K562 (cell line): ENCODE data around the gene EIF4G1. TPM values are rescaled to one million over a fixed set of nuclear protein-coding genes. Genes with fewer than 3 reads are reported as not detected.

Source experiments
- ATAC-seq: fragments of 200-7000 bp; cut with Tn5 transposase; 3 replicates; pipeline ENCODE4 v1.9.1; 2020; ENCODE audit warnings: moderate library complexity
- BruUV-seq: library from RNA; stranded (reverse); fragments of 400-500 nt; replicated peaks from 2 replicates; lab custom pipeline; 2021; lab: Mats Ljungman, UMichigan
- CTCF ChIA-PET: fragments of 300-600 bp; formaldehyde crosslinking; extraction: SDS; loops from one replicate; lab custom pipeline; 2021; ENCODE audit warnings: low intra/inter-chr PET ratio; lab: Yijun Ruan, JAX
- POLR2A ChIA-PET: fragments of 300-600, 350-650 bp; sonication (Branson Sonifier 250); formaldehyde crosslinking; extraction: SDS; loops from one replicate; lab custom pipeline; 2021; ENCODE audit warnings: antibody characterized with exemption, inconsistent platforms; lab: Yijun Ruan, JAX
- DNase-seq, 4 experiments: peaks; one replicate each; pipeline versions ENCODE4 v3.0.0 to v3.0.0-alpha.2; 2011 to 2018; ENCODE audit warnings: low spot score in 3 of 4, mixed read lengths in 3 of 4; ENCODE audit errors: extremely low read depth in 1 of 4
- FAIRE-seq: peaks from 2 replicates; lab custom pipeline; 2011; peaks lifted over from hg19 to GRCh38; lab: Jason Lieb, UNC
- H2AFZ ChIP-seq: 2 replicates; pipeline ENCODE4 v1.6.0; 2011; ENCODE audit warnings: low read depth, low read length, control low read depth, inconsistent platforms
- H3K27ac ChIP-seq: fragments of 200-600 bp; 3 replicates; pipeline ENCODE4 v1.8.0; 2011; ENCODE audit warnings: low read depth, mild to moderate bottlenecking, control low read depth, inconsistent platforms, low read length, moderate library complexity, mixed read lengths; ENCODE audit errors: extremely low read depth
- H3K27me3 ChIP-seq, 2 experiments: fragments of 300-600 bp in 1 of 2; 2 replicates in 1 of 2; 3 replicates in 1 of 2; pipeline versions ENCODE4 v1.6.0 to v1.8.0; 2011; ENCODE audit warnings: inconsistent platforms in 2 of 2, low read length in 2 of 2, mild to moderate bottlenecking in 1 of 2, mixed read lengths in 1 of 2, moderate library complexity in 1 of 2; ENCODE audit not compliant: control insufficient read depth in 2 of 2, insufficient read depth in 2 of 2
- H3K36me3 ChIP-seq: fragments of 300-600 bp; 3 replicates; pipeline ENCODE4 v1.8.0; 2011; ENCODE audit warnings: mild to moderate bottlenecking, low read length, inconsistent platforms; ENCODE audit not compliant: control insufficient read depth, insufficient read depth
- H3K4me1 ChIP-seq, 2 experiments: fragments of 200-600 bp in 1 of 2; replicated peaks in 1 of 2; 2 replicates in 1 of 2; 3 replicates in 1 of 2; pipeline versions ENCODE4 v1.5.1 to v1.8.0; 2011; ENCODE audit warnings: inconsistent platforms in 2 of 2, low read length in 2 of 2, mild to moderate bottlenecking in 1 of 2, mixed read lengths in 1 of 2, moderate library complexity in 1 of 2; ENCODE audit not compliant: control insufficient read depth in 2 of 2, insufficient read depth in 2 of 2
- H3K4me2 ChIP-seq: 2 replicates; pipeline ENCODE4 v1.6.1; 2011; ENCODE audit warnings: low read length, control low read depth, inconsistent platforms, mixed read lengths; ENCODE audit not compliant: insufficient read depth
- H3K4me3 ChIP-seq: fragments of 200-600 bp; sonication (generic), shearing (Covaris generic); 2 replicates; pipeline ENCODE4 v1.5.1; 2016; ENCODE audit warnings: control low read depth, inconsistent platforms
- H3K79me2 ChIP-seq: fragments of 200-600 bp; 3 replicates; pipeline ENCODE4 v1.8.0; 2011; ENCODE audit warnings: low read length, inconsistent platforms; ENCODE audit not compliant: control insufficient read depth, insufficient read depth
- H3K9ac ChIP-seq, 2 experiments: 2 replicates each; pipeline versions ENCODE4 v1.6.0 to v1.6.1; 2011; ENCODE audit warnings: low read depth in 2 of 2, low read length in 2 of 2, control low read depth in 1 of 2, inconsistent platforms in 1 of 2, mild to moderate bottlenecking in 1 of 2, mixed read lengths in 1 of 2; ENCODE audit not compliant: insufficient read depth in 1 of 2
- H3K9me1 ChIP-seq: one replicate; pipeline ENCODE4 v1.6.0; 2011; ENCODE audit warnings: inconsistent platforms, mild to moderate bottlenecking, low read length, moderate library complexity; ENCODE audit not compliant: control insufficient read depth, insufficient read depth
- H3K9me3 ChIP-seq: replicated peaks from 2 replicates; pipeline ENCODE4 v1.5.1; 2011; ENCODE audit warnings: low read depth, low read length, inconsistent platforms; ENCODE audit not compliant: control insufficient read depth, insufficient read depth
- H4K20me1 ChIP-seq: replicated peaks from 2 replicates; pipeline ENCODE4 v1.6.1; 2011; ENCODE audit warnings: low read length, inconsistent platforms, mixed read lengths; ENCODE audit not compliant: control insufficient read depth, insufficient read depth
- EZH2 ChIP-seq: IDR thresholded peaks from 2 replicates; pipeline ENCODE4 v1.6.1; 2012; ENCODE audit warnings: low read depth, mild to moderate bottlenecking, inconsistent platforms, low read length, borderline replicate concordance
- HMG20B ChIP-seq: fragments of 250-450 bp; sonication (Bioruptor Pico); IDR thresholded peaks from 2 replicates; pipeline ENCODE4 v1.5.0; 2021; ENCODE audit warnings: mild to moderate bottlenecking
- HNRNPLL ChIP-seq: fragments of 200-400 bp; formaldehyde crosslinking; IDR thresholded peaks from 2 replicates; pipeline ENCODE4 v1.6.1; 2017; ENCODE audit warnings: low read length, low read depth, mild to moderate bottlenecking; ENCODE audit not compliant: poor library complexity, severe bottlenecking
- KDM1A ChIP-seq, 2 experiments: fragments of 450-650 bp; IDR thresholded peaks; 2 replicates each; pipeline ENCODE4 v1.6.1; 2016; ENCODE audit warnings: mild to moderate bottlenecking in 2 of 2
- POLR2G ChIP-seq: fragments of 200-400 bp; formaldehyde crosslinking; IDR thresholded peaks from 2 replicates; pipeline ENCODE4 v1.6.1; 2017; ENCODE audit warnings: low read depth, mild to moderate bottlenecking, antibody characterized with exemption, low read length, moderate library complexity
- POLR3G ChIP-seq: IDR thresholded peaks from 2 replicates; pipeline ENCODE4 v1.6.1; 2011; ENCODE audit not compliant: insufficient read length, insufficient replicate concordance; ENCODE audit errors: extremely low read depth
- SNIP1 ChIP-seq: fragments of 450-650 bp; IDR thresholded peaks from 2 replicates; pipeline ENCODE4 v1.7.1; 2017; ENCODE audit warnings: low read depth, mild to moderate bottlenecking
- SRSF7 ChIP-seq: fragments of 200-400 bp; formaldehyde crosslinking; optimal IDR thresholded peaks from 2 replicates; pipeline ENCODE3; 2017; ENCODE audit warnings: mild to moderate bottlenecking, low read depth, low read length
- TEAD4 ChIP-seq, 2 experiments: sonication (generic) in 1 of 2; formaldehyde crosslinking in 1 of 2; IDR thresholded peaks; 2 replicates each; pipeline versions ENCODE4 v1.6.1 to v1.8.0; 2012 to 2022; ENCODE audit warnings: borderline replicate concordance in 1 of 2, inconsistent platforms in 1 of 2, low read length in 1 of 2, mild to moderate bottlenecking in 1 of 2, missing genetic modification reagents in 1 of 2
- ZNF584 ChIP-seq: fragments of 200-800 bp; sonication (Bioruptor generic); IDR thresholded peaks from 2 replicates; pipeline ENCODE4 v1.6.1; 2016; ENCODE audit warnings: low read depth, mild to moderate bottlenecking, missing genetic modification characterization, missing compliant biosample characterization
- WGBS: fragments of 100-300 bp; shearing (Covaris generic); methylation state at CpG from one replicate; pipeline ENCODE4 v1.1.6; 2016; ENCODE audit warnings: low coverage, mixed read lengths; ENCODE audit not compliant: insufficient coverage; ENCODE audit errors: missing lambda C conversion rate; 5-methylcytosine and 5-hydroxymethylcytosine counted together
- in situ Hi-C: fragments of 300-500 bp; cut with MboI; formaldehyde crosslinking; loops from 4 replicates; pipeline ENCODE4 v1.15.0; 2018; ENCODE audit warnings: inconsistent platforms, mixed read lengths
- intact Hi-C: fragments of 100-400 bp; cut with micrococcal nuclease; formaldehyde crosslinking; loops from 2 replicates; pipeline ENCODE4 v1.14.2; 2022
- polyA plus RNA-seq, 8 experiments: library from polyadenylated mRNA; depleted of rRNA in 4 of 8; stranded (reverse) in 5 of 8; unstranded in 3 of 8; fragments of >200 nt; fragmentation: Nextera tagmentation in 2 of 8; fragmentation: Illumina TruSeq in 1 of 8; extraction: Ambion mirVana in 2 of 8; extraction: Trizol in 1 of 8; gene quantifications; 2 replicates each; pipeline versions ENCODE4 v1.2.1 to v1.2.3, GENCODE V29; 2011 to 2014; ENCODE audit warnings: inconsistent platforms in 1 of 8, missing spikeins in 1 of 8
- total RNA-seq, 7 experiments: library from RNA; depleted of rRNA in 6 of 7; stranded (reverse); fragments of >200 nt in 6 of 7; fragmentation: Illumina TruSeq in 2 of 7; extraction: Trizol in 2 of 7; gene quantifications; 2 replicates each; pipeline versions ENCODE4 v1.2.1 to v1.2.3, GENCODE V29; 2011 to 2021; ENCODE audit warnings: low replicate concordance in 1 of 7
- TF ChIP-seq, protein P1 (sequence below): fragments of 250-450 bp; sonication (Bioruptor Pico); IDR thresholded peaks from 2 replicates; pipeline ENCODE4 v1.8.0; 2021; ENCODE audit warnings: moderate library complexity, mild to moderate bottlenecking, inconsistent platforms
- TF ChIP-seq, protein P2 (sequence below): conservative IDR thresholded peaks from 2 replicates; pipeline ENCODE4 v1.6.1; 2011; ENCODE audit warnings: low read depth, mild to moderate bottlenecking, low read length; ENCODE audit not compliant: control insufficient read depth

EIF4G1 gene
- total and polyA plus RNA-seq, 9 of the 15 experiments (the other 6 are each of a cell fraction or from before 2014, with no cell fraction given), result 4.6 to 505 (median 155) TPM

DNA sequence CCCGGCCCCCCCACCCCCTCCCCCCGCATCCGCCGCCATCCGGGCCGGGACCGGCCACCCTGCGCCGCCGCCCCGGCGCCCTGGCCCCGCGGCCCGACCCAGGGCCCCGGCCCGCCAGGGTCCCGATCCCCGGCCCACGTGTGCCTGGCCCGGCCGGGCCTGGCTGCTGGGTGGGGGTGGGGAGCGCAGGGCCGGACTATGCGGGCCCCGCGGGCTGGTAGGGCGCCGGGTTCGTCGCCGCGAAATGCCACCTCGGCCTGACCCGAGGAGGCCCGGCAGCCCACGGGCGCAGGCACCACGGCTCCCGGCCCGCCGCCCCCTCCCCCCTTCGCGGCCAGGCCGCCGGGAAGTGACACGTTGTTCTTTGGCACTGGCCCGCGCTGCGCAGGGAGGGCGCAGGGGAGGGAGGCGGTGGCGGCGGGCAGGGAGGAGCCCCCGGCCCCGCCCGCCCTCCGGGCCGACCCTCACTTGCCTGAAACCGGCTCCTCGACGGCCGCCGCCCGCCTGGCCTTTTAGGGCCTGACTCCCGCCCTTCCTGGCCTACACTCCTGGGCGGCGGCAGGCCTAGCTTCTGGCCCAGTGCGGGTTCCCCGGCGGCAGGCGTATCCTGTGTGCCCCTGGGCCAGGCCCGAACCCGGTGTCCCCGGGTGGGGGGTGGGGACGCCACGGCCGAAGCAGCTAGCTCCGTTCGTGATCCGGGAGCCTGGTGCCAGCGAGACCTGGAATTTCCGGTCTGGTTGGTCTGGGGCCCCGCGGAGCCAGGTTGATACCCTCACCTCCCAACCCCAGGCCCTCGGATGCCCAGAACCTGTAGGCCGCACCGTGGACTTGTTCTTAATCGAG, 515 bp downstream of the EIF4G1 start (continued):
- TF ChIP-seq POLR2G, result peak; percentile 87
- TF ChIP-seq, all 486 proteins: peak for 54

DNA sequence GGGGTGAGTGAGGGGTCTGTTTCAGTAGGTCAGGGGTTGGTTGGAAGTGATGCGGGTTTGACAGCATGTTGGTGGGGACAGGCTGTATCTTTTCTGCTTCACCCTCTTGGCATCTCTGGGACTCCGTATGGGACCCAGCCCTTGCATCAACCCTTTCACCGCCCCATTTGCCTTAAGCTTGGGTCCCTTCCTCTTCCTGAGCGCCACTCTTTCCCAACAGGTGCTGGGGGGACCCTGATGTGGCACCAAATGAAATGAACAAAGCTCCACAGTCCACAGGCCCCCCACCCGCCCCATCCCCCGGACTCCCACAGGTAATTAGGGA, 1.1 kb downstream of the EIF4G1 start:
- intact Hi-C loops (loop anchor here (2.0 kb wide), 1 partner anchor 17 kb away; the partner anchor contains the start of gene PSMD2), in situ Hi-C loops (no loop called here)
- H3K27me3 ChIP-seq, result no peaks in the 10 kb centered on the region
- ATAC-seq, result peak; percentile 8
- H3K79me2 ChIP-seq, result peaks cover 61% of the 10 kb centered on the region
- ChIA-PET POLR2A (interaction anchor here (0.6 to 2.3 kb wide), 9 partner anchors 11 to 103 kb away, joined by 3 to 24 read pairs (median 5); partner anchors contain the start of gene PSMD2), CTCF (no interaction called here)
- H3K9ac ChIP-seq, result peak overlapping the region; percentile 99 to 100
- no peak for FAIRE-seq
- H3K4me2 ChIP-seq, result peak overlapping the region; percentile 99
- H3K4me1 ChIP-seq, result peaks cover 13 to 39% of the 10 kb centered on the region in 2 experiments; a peak in 4 of 5 replicates
- H3K9me3 ChIP-seq, result no peaks in the 10 kb centered on the region
- H3K27ac ChIP-seq, result peak overlapping the region; percentile 94
- no TSS peak for BruUV-seq
- H4K20me1 ChIP-seq, result peaks cover 41% of the 10 kb centered on the region
- no peak overlapping the region for H2AFZ ChIP-seq
- DNase-seq, result peak in 3 of 4 experiments; percentile 12 to 46 (median 41)
- H3K4me3 ChIP-seq, result peak overlapping the region; percentile 100
- H3K9me1 ChIP-seq, result peaks cover 13% of the 10 kb centered on the region
- WGBS, result 0% methylated on average over 3 of the region's 6 CpGs
- H3K36me3 ChIP-seq, result peaks cover 52% of the 10 kb centered on the region
- TF ChIP-seq KDM1A (IDR thresholded peaks at IDR 0.05), result no peak
- TF ChIP-seq SRSF7, result no peak
- TF ChIP-seq, protein P1, sequence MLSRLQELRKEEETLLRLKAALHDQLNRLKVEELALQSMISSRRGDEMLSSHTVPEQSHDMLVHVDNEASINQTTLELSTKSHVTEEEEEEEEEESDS (CRISPR knock-in tag), result no peak
- TF ChIP-seq EZH2, result no peak
- no peak for TF ChIP-seq HMG20B (CRISPR knock-in tag)
- no peak for TF ChIP-seq SNIP1
- TF ChIP-seq ZNF584 (CRISPR knock-in tag), result no peak
- no peak for TF ChIP-seq TEAD4 (IDR thresholded peaks at IDR 0.05; ENCODE audit: low read length)
- no peak for TF ChIP-seq TEAD4 (CRISPR knock-in tag; IDR thresholded peaks at IDR 0.05; ENCODE audit: borderline replicate concordance)
- TF ChIP-seq POLR3G, result no peak
- TF ChIP-seq, protein P2, sequence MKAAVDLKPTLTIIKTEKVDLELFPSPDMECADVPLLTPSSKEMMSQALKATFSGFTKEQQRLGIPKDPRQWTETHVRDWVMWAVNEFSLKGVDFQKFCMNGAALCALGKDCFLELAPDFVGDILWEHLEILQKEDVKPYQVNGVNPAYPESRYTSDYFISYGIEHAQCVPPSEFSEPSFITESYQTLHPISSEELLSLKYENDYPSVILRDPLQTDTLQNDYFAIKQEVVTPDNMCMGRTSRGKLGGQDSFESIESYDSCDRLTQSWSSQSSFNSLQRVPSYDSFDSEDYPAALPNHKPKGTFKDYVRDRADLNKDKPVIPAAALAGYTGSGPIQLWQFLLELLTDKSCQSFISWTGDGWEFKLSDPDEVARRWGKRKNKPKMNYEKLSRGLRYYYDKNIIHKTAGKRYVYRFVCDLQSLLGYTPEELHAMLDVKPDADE, result 0 out of 2 replicates have a peak, but pooled peaks have one; percentile 9
- no peak for TF ChIP-seq HNRNPLL
